ENCODE results near the gene TASP1.
"Not testable (repeated sequence)": the region's sequence is repeated elsewhere in the genome, so short reads cannot be mapped to it uniquely, and the experiment has no call there.

TASP1 gene

GRCh38 chr20:13389115-13389514 lies 249.6 kb downstream of the TASP1 start:
- TF ChIP-seq EZH2phosphoT487 (conservative IDR thresholded peaks at IDR 0.05; ENCODE audit: low read length) = no peak
- no peak for TF ChIP-seq CTCF (IDR thresholded peaks at IDR 0.05; ENCODE audit: insufficient read depth, low read length, poor library complexity, severe bottlenecking)
- Histone ChIP-seq H3K9me2 (replicated peaks; ENCODE audit: insufficient read depth, low read length) (no peaks in the 10 kb centered on the region), H4K20me1 (ENCODE audit: low read depth, low read length) (no peaks in the 10 kb centered on the region), H2AFZ (ENCODE audit: low read depth, low read length, severe bottlenecking) (no peak overlapping the region), H3K9me3 (ENCODE audit: insufficient read depth, low read length) (no peaks in the 10 kb centered on the region), H3K4me2 (ENCODE audit: low read depth, low read length, poor library complexity, severe bottlenecking) (no peak overlapping the region), H3K27me3 (ENCODE audit: low read length) (no peaks in the 10 kb centered on the region), H3K79me2 (ENCODE audit: insufficient read depth, low read length) (no peaks in the 10 kb centered on the region), H3K27ac (ENCODE audit: low read depth, low read length) (no peak overlapping the region), H3K4me3 (ENCODE audit: insufficient read depth, low read length, poor library complexity, severe bottlenecking) (no peak overlapping the region), H3F3A (ENCODE audit: insufficient read depth) (no peaks in the 10 kb centered on the region), H3K36me3 (ENCODE audit: low read length) (no peaks in the 10 kb centered on the region), H3K9ac (ENCODE audit: low read length) (no peak overlapping the region)

- H3K9me3 ChIP-seq (ENCODE audit: insufficient read depth, low read length) = no peaks in the 10 kb centered on the region
- no peaks in the 10 kb centered on the region for H3K36me3 ChIP-seq (ENCODE audit: low read length)
- H3K4me2 ChIP-seq (ENCODE audit: low read depth, low read length, poor library complexity, severe bottlenecking) = no peak overlapping the region
- H3K79me2 ChIP-seq (ENCODE audit: insufficient read depth, low read length) = no peaks in the 10 kb centered on the region
- no peaks in the 10 kb centered on the region for H3K9me2 ChIP-seq (replicated peaks; ENCODE audit: insufficient read depth, low read length)
- no peaks in the 10 kb centered on the region for H3F3A ChIP-seq (ENCODE audit: insufficient read depth)
- no peak for TF ChIP-seq CTCF (IDR thresholded peaks at IDR 0.05; ENCODE audit: insufficient read depth, low read length, poor library complexity, severe bottlenecking)
- TF ChIP-seq EZH2phosphoT487 (conservative IDR thresholded peaks at IDR 0.05; ENCODE audit: low read length) = no peak
- no peak overlapping the region for H3K4me3 ChIP-seq (ENCODE audit: insufficient read depth, low read length, poor library complexity, severe bottlenecking)
- H3K9ac ChIP-seq (ENCODE audit: low read length) = no peak overlapping the region
- no peak overlapping the region for H3K27ac ChIP-seq (ENCODE audit: low read depth, low read length)
- no peak overlapping the region for H2AFZ ChIP-seq (ENCODE audit: low read depth, low read length, severe bottlenecking)
- no peaks in the 10 kb centered on the region for H4K20me1 ChIP-seq (ENCODE audit: low read depth, low read length)
- H3K27me3 ChIP-seq (ENCODE audit: low read length) = no peaks in the 10 kb centered on the region
These were observed 254.6 kb downstream of the TASP1 start for GRCh38 chr20:13384132-13384531.

GRCh38 chr20:13382786-13383185 lies 255.9 kb downstream of the TASP1 start:
- H3K36me3 ChIP-seq (ENCODE audit: low read length) = no peaks in the 10 kb centered on the region

GRCh38 chr20:13380497-13381229 lies 258.1 kb downstream of the TASP1 start:
- not testable (repeated sequence) for H3K9ac ChIP-seq (ENCODE audit: low read length); H2AFZ ChIP-seq (ENCODE audit: low read depth, low read length, severe bottlenecking); H3F3A ChIP-seq (ENCODE audit: insufficient read depth); H3K9me3 ChIP-seq (ENCODE audit: insufficient read depth, low read length); H3K9me2 ChIP-seq (replicated peaks; ENCODE audit: insufficient read depth, low read length); H3K27ac ChIP-seq (ENCODE audit: low read depth, low read length); H3K4me2 ChIP-seq (ENCODE audit: low read depth, low read length, poor library complexity, severe bottlenecking); H3K27me3 ChIP-seq (ENCODE audit: low read length); H3K36me3 ChIP-seq (ENCODE audit: low read length); H4K20me1 ChIP-seq (ENCODE audit: low read depth, low read length); H3K4me3 ChIP-seq (ENCODE audit: insufficient read depth, low read length, poor library complexity, severe bottlenecking); H3K79me2 ChIP-seq (ENCODE audit: insufficient read depth, low read length)

More at GRCh38 chr20:13382786-13383185, 255.9 kb downstream of the TASP1 start:
- Histone ChIP-seq H3K9me3 (ENCODE audit: insufficient read depth, low read length) (no peaks in the 10 kb centered on the region), H3K9ac (ENCODE audit: low read length) (no peak overlapping the region), H4K20me1 (ENCODE audit: low read depth, low read length) (no peaks in the 10 kb centered on the region), H3K4me3 (ENCODE audit: insufficient read depth, low read length, poor library complexity, severe bottlenecking) (no peak overlapping the region), H3K79me2 (ENCODE audit: insufficient read depth, low read length) (no peaks in the 10 kb centered on the region), H3K27ac (ENCODE audit: low read depth, low read length) (no peak overlapping the region), H3K27me3 (ENCODE audit: low read length) (no peaks in the 10 kb centered on the region), H3K4me2 (ENCODE audit: low read depth, low read length, poor library complexity, severe bottlenecking) (no peak overlapping the region), H3K9me2 (replicated peaks; ENCODE audit: insufficient read depth, low read length) (no peaks in the 10 kb centered on the region), H2AFZ (ENCODE audit: low read depth, low read length, severe bottlenecking) (no peak overlapping the region), H3F3A (ENCODE audit: insufficient read depth) (no peaks in the 10 kb centered on the region)
- TF ChIP-seq EZH2phosphoT487 (conservative IDR thresholded peaks at IDR 0.05; ENCODE audit: low read length) (no peak), CTCF (IDR thresholded peaks at IDR 0.05; ENCODE audit: insufficient read depth, low read length, poor library complexity, severe bottlenecking) (no peak)
